Thyroid gland (tissue), 4 donors: ENCODE results near the gene ABR. TPM values are rescaled to one million over a fixed set of nuclear protein-coding genes. Genes with fewer than 3 reads are reported as not detected.

Experiments used
- DNase-seq, 2 donors: peaks; one replicate each; pipeline ENCODE4 v3.0.0-alpha.2; 2019
- H3K27ac ChIP-seq, 3 donors: fragments of 200-600 bp; sonication (generic); 1 replicate in 2 of 3; 2 replicates in 1 of 3; pipeline ENCODE4 v1.5.1; 2016 to 2019; ENCODE audit warnings: mild to moderate bottlenecking in 1 of 3, moderate library complexity in 1 of 3
- H3K27me3 ChIP-seq: fragments of 200-600 bp; sonication (generic); one replicate; pipeline ENCODE4 v1.5.1; 2019
- H3K36me3 ChIP-seq, 2 donors: fragments of 200-600 bp; sonication (generic); one replicate each; pipeline ENCODE4 v1.5.1; 2016 to 2019
- H3K4me1 ChIP-seq, 2 donors: fragments of 200-600 bp; sonication (generic); one replicate each; pipeline ENCODE4 v1.5.1; 2017 to 2019
- H3K4me3 ChIP-seq, 3 donors: fragments of 200-600 bp; sonication (generic); replicated peaks in 1 of 3; 1 replicate in 2 of 3; 2 replicates in 1 of 3; pipeline ENCODE4 v1.5.1; 2016; ENCODE audit warnings: mild to moderate bottlenecking in 1 of 3
- H3K9me3 ChIP-seq: fragments of 200-600 bp; sonication (generic); one replicate; pipeline ENCODE4 v1.5.1; 2017
- CTCF ChIP-seq, 6 experiments: fragments of 200-600 bp in 3 of 6; fragments of 450-650 bp in 3 of 6; sonication (generic) in 3 of 6; IDR thresholded peaks; one replicate each; pipeline ENCODE4 v1.5.1; 2016 to 2019; ENCODE audit warnings: antibody characterized with exemption in 6 of 6, mild to moderate bottlenecking in 2 of 6, inconsistent platforms in 1 of 6, moderate library complexity in 1 of 6
- POLR2A ChIP-seq, 2 donors: fragments of 450-650 bp; IDR thresholded peaks; one replicate each; pipeline ENCODE4 v1.6.1; 2017; ENCODE audit warnings: antibody characterized with exemption in 2 of 2, mild to moderate bottlenecking in 2 of 2, moderate library complexity in 1 of 2
- WGBS, 2 donors: methylation state at CpG; one replicate each; pipeline ENCODE4 v1.1.5; 2017; 5-methylcytosine and 5-hydroxymethylcytosine counted together
- intact Hi-C: fragments of 100-400 bp; cut with DNase I; formaldehyde crosslinking; loops from one replicate; pipeline ENCODE4 v1.15.1; 2023
- total RNA-seq, 4 donors: library from RNA; depleted of rRNA; stranded (reverse); fragments of >200 nt; gene quantifications; one replicate each; pipeline ENCODE4 v1.2.3, GENCODE V29; 2016

Gene ABR
- total RNA-seq, 4 donors from 2014 or later, result 23.7 to 33.7 (median 31.5) TPM

- H3K4me1 ChIP-seq, result peaks cover 7 to 27% of the 10 kb centered on the region in 2 donors
Observed at GRCh38 chr17:1090465-1091189, 89.2 kb downstream of the ABR start.

GRCh38 chr17:1089915-1090314 lies 89.9 kb downstream of the ABR start:
- H3K36me3 ChIP-seq, result no peaks in the 10 kb centered on the region
- peak overlapping the region in 2 of 3 donors; percentile 57 to 88 for H3K27ac ChIP-seq
- DNase-seq, result peak; percentile 73 to 80
- no peak for TF ChIP-seq POLR2A (IDR thresholded peaks at IDR 0.05)
- TF ChIP-seq CTCF (IDR thresholded peaks at IDR 0.05), result no peak
- 50 to 51% methylated on average over 13 of the region's 13 CpGs for WGBS, 2 donors
- H3K4me3 ChIP-seq, result no peak overlapping the region
- peaks cover 7 to 27% of the 10 kb centered on the region in 2 donors for H3K4me1 ChIP-seq
- intact Hi-C loops, result no loop called here
- H3K9me3 ChIP-seq, result no peaks in the 10 kb centered on the region
- H3K27me3 ChIP-seq, result no peaks in the 10 kb centered on the region

More at GRCh38 chr17:1090465-1091189, 89.2 kb downstream of the ABR start:
- no peaks in the 10 kb centered on the region for H3K27me3 ChIP-seq
- WGBS, 2 donors, result 52 to 61% methylated on average over 12 to 15 of the region's 19 CpGs
- no peaks in the 10 kb centered on the region for H3K9me3 ChIP-seq
- H3K36me3 ChIP-seq, result no peaks in the 10 kb centered on the region
- TF ChIP-seq CTCF (IDR thresholded peaks at IDR 0.05) (no peak), POLR2A (IDR thresholded peaks at IDR 0.05) (no peak)
- peak; percentile 85 to 89 for DNase-seq
- no peak overlapping the region for H3K4me3 ChIP-seq
- intact Hi-C loops, result no loop called here
- peak overlapping the region in 2 of 3 donors; percentile 57 to 88 for H3K27ac ChIP-seq

- Histone ChIP-seq H3K4me3 (no peak overlapping the region), H3K36me3 (no peaks in the 10 kb centered on the region), H3K4me1 (peaks cover 7 to 27% of the 10 kb centered on the region in 2 donors), H3K27ac (peak overlapping the region in 2 of 3 donors; percentile 73 to 77), H3K27me3 (no peaks in the 10 kb centered on the region), H3K9me3 (no peaks in the 10 kb centered on the region)
- intact Hi-C loops, result no loop called here
- TF ChIP-seq POLR2A (IDR thresholded peaks at IDR 0.05), result no peak
- TF ChIP-seq CTCF (IDR thresholded peaks at IDR 0.05), result no peak
- peak; percentile 79 to 84 for DNase-seq
- 37 to 47% methylated on average over 31 to 33 of the region's 35 CpGs for WGBS, 2 donors
Observed at GRCh38 chr17:1087381-1088241, 92.2 kb downstream of the ABR start.

- WGBS, 2 donors, result 79% methylated on average over 18 to 19 of the region's 19 CpGs
- peaks cover 0 to 3% of the 10 kb centered on the region in 2 donors for H3K36me3 ChIP-seq
- no peak overlapping the region for H3K27ac ChIP-seq
- DNase-seq, result no peak
- no peaks in the 10 kb centered on the region for H3K9me3 ChIP-seq
- TF ChIP-seq POLR2A (IDR thresholded peaks at IDR 0.05) (no peak), CTCF (IDR thresholded peaks at IDR 0.05) (no peak)
- peaks cover 7 to 19% of the 10 kb centered on the region in 2 donors for H3K4me1 ChIP-seq
- intact Hi-C loops, result no loop called here
- no peaks in the 10 kb centered on the region for H3K27me3 ChIP-seq
- no peak overlapping the region for H3K4me3 ChIP-seq
Observed at GRCh38 chr17:1083451-1084187, 96.2 kb downstream of the ABR start.
